Activated CD4-positive, CD25-positive, alpha-beta regulatory T cell treated with anti-CD3 and anti-CD28 coated beads, Interleukin-2, amount 50 U/mL, for 16 hours (primary cell): Measurements from ENCODE around the gene ZNF384.

Experiments used
- DNase-seq: peaks from one replicate; pipeline ENCODE4 v3.0.0-alpha.2; 2020; ENCODE audit warnings: low read depth, low spot score

The ZNF384 gene

DNA sequence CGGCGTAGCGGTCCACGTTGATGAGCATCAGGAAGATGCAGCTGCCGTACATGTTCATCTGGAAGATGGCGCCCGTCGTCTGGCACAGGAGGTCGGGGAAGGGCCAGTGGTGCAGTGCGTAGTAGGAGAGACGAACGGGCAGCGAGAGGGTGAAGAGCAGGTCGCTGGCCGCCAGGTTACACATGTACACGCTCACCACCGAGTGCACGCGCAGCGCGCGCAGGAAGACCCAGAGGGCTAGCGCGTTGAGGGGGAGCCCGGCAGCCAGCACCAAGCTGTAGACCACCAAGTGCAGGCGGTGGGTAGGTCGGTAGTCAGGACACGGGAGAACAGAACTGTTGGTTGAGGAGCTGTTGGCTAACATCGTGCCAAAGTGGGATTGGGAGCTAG lies 68.3 kb downstream of the ZNF384 start:
- no peak for DNase-seq

- DNase-seq: no peak
Measured at GRCh38 chr12:6620137-6620884, 68.9 kb downstream of the ZNF384 start.

- DNase-seq: no peak
Measured at GRCh38 chr12:6618483-6619225, 70.5 kb downstream of the ZNF384 start.
